Trophoblast cell (in vitro differentiated cells and primary cell): ENCODE data around the gene ZC3H7B.

ENCODE experiments used
- DNase-seq, 2 donors: peaks; one replicate each; pipeline ENCODE4 v3.0.0-alpha.2; 2016
- H2AFZ ChIP-seq: 2 replicates; pipeline ENCODE4 v1.6.1; 2013; ENCODE audit warnings: low read length, moderate library complexity, mild to moderate bottlenecking; ENCODE audit not compliant: insufficient read depth, poor library complexity
- H2AK5ac ChIP-seq: 2 replicates; pipeline ENCODE4 v1.6.1; 2013; ENCODE audit warnings: mild to moderate bottlenecking, low read length
- H2BK120ac ChIP-seq: 2 replicates; pipeline ENCODE4 v1.6.1; 2013; ENCODE audit warnings: low read length, mild to moderate bottlenecking, moderate library complexity; ENCODE audit not compliant: insufficient read depth, poor library complexity
- H2BK12ac ChIP-seq: 2 replicates; pipeline ENCODE4 v1.6.1; 2013; ENCODE audit warnings: mild to moderate bottlenecking, low read length, moderate library complexity
- H2BK5ac ChIP-seq: 2 replicates; pipeline ENCODE4 v1.6.1; 2013; ENCODE audit warnings: low read length, low read depth, moderate library complexity, mild to moderate bottlenecking; ENCODE audit not compliant: poor library complexity
- H3K14ac ChIP-seq: 2 replicates; pipeline ENCODE4 v1.6.1; 2013; ENCODE audit warnings: mild to moderate bottlenecking, low read length
- H3K18ac ChIP-seq: 2 replicates; pipeline ENCODE4 v1.6.1; 2013; ENCODE audit warnings: mild to moderate bottlenecking, low read length
- H3K23ac ChIP-seq: 2 replicates; pipeline ENCODE4 v1.6.1; 2013; ENCODE audit warnings: low read length
- H3K27ac ChIP-seq: 2 replicates; pipeline ENCODE4 v1.5.1; 2013; ENCODE audit warnings: low read depth, mild to moderate bottlenecking, inconsistent platforms, low read length, moderate library complexity
- H3K27me3 ChIP-seq: 2 replicates; pipeline ENCODE4 v1.6.1; 2013; ENCODE audit warnings: inconsistent platforms, mild to moderate bottlenecking, low read length, moderate library complexity; ENCODE audit not compliant: insufficient read depth
- H3K36me3 ChIP-seq, 2 experiments: 1 replicate in 1 of 2; 2 replicates in 1 of 2; pipeline ENCODE4 v1.6.1; 2013; ENCODE audit warnings: low read length in 2 of 2, mild to moderate bottlenecking in 2 of 2, moderate library complexity in 1 of 2; ENCODE audit not compliant: insufficient read depth in 2 of 2, control insufficient read depth in 1 of 2
- H3K4ac ChIP-seq: 2 replicates; pipeline ENCODE4 v1.6.1; 2013; ENCODE audit warnings: low read depth, mild to moderate bottlenecking, low read length, moderate library complexity
- H3K4me1 ChIP-seq, 2 experiments: 1 replicate in 1 of 2; 2 replicates in 1 of 2; pipeline ENCODE4 v1.6.1; 2013; ENCODE audit warnings: low read length in 2 of 2, mild to moderate bottlenecking in 2 of 2, moderate library complexity in 1 of 2; ENCODE audit not compliant: insufficient read depth in 2 of 2, control insufficient read depth in 1 of 2
- H3K4me2 ChIP-seq: 2 replicates; pipeline ENCODE4 v1.6.1; 2013; ENCODE audit warnings: inconsistent platforms, mild to moderate bottlenecking, low read length, moderate library complexity
- H3K4me3 ChIP-seq: 2 replicates; pipeline ENCODE4 v1.5.1; 2013; ENCODE audit warnings: mild to moderate bottlenecking, low read depth, low read length, inconsistent platforms
- H3K79me1 ChIP-seq: one replicate; pipeline ENCODE4 v1.6.1; 2013; ENCODE audit warnings: low read length
- H3K79me2 ChIP-seq: 2 replicates; pipeline ENCODE4 v1.6.1; 2013; ENCODE audit warnings: low read length, mild to moderate bottlenecking; ENCODE audit not compliant: control insufficient read depth, insufficient read depth, poor library complexity
- H3K9ac ChIP-seq: 2 replicates; pipeline ENCODE4 v1.6.1; 2013; ENCODE audit warnings: mild to moderate bottlenecking, low read length
- H3K9me3 ChIP-seq: 2 replicates; pipeline ENCODE4 v1.6.1; 2013; ENCODE audit warnings: low read depth, mild to moderate bottlenecking, control low read depth, inconsistent platforms, low read length; ENCODE audit not compliant: insufficient read depth
- H4K12ac ChIP-seq: 2 replicates; pipeline ENCODE4 v1.6.1; 2013; ENCODE audit warnings: low read depth, mild to moderate bottlenecking, low read length, moderate library complexity
- H4K8ac ChIP-seq: 2 replicates; pipeline ENCODE4 v1.6.1; 2013; ENCODE audit warnings: low read depth, mild to moderate bottlenecking, low read length, moderate library complexity
- H4K91ac ChIP-seq: one replicate; pipeline ENCODE4 v1.6.1; 2013; ENCODE audit warnings: low read depth, mild to moderate bottlenecking, low read length, moderate library complexity
- WGBS: extraction: QIAGEN DNeasy Blood & Tissue Kit; methylation state at CpG from one replicate; pipeline ENCODE4 v1.1.7; 2013; ENCODE audit warnings: missing lambda C conversion rate; ENCODE audit not compliant: insufficient read length, insufficient coverage; ENCODE audit errors: extremely low coverage; 5-methylcytosine and 5-hydroxymethylcytosine counted together

ZC3H7B gene

GRCh38 chr22:41362615-41363014, 61.3 kb downstream of the ZC3H7B start:
- Histone ChIP-seq H3K4me2 (no peak overlapping the region), H3K27me3 (no peaks in the 10 kb centered on the region), H3K27ac (no peak overlapping the region), H3K4ac (no peak overlapping the region), H2AK5ac (no peak overlapping the region), H3K79me1 (no peaks in the 10 kb centered on the region), H2BK5ac (no peak overlapping the region), H3K18ac (no peak overlapping the region), H3K36me3 (peaks cover 10 to 12% of the 10 kb centered on the region in 2 experiments), H3K9me3 (no peaks in the 10 kb centered on the region), H3K4me1 (peaks cover 5% of the 10 kb centered on the region in 2 experiments), H3K9ac (no peak overlapping the region), H3K79me2 (no peaks in the 10 kb centered on the region), H2BK120ac (no peak overlapping the region), H2BK12ac (no peak overlapping the region), H3K14ac (no peak overlapping the region), H3K4me3 (no peak overlapping the region), H4K12ac (no peak overlapping the region), H2AFZ (no peak overlapping the region), H3K23ac (no peak overlapping the region), H4K91ac (no peak overlapping the region), H4K8ac (no peak overlapping the region)
- no peak for DNase-seq
- WGBS: no CpG with 5 or more reads among the region's 5 CpGs

GRCh38 chr22:41364233-41364632, 62.9 kb downstream of the ZC3H7B start:
- Histone ChIP-seq H3K27ac (no peak overlapping the region), H3K14ac (no peak overlapping the region), H3K4me3 (no peak overlapping the region), H3K79me1 (no peaks in the 10 kb centered on the region), H3K18ac (no peak overlapping the region), H2BK5ac (no peak overlapping the region), H2BK12ac (no peak overlapping the region), H3K27me3 (no peaks in the 10 kb centered on the region), H2AFZ (no peak overlapping the region), H3K23ac (no peak overlapping the region), H3K79me2 (no peaks in the 10 kb centered on the region), H3K9ac (no peak overlapping the region), H3K36me3 (peaks cover 0 to 3% of the 10 kb centered on the region in 2 experiments), H2BK120ac (no peak overlapping the region), H2AK5ac (no peak overlapping the region), H3K4me2 (no peak overlapping the region), H3K9me3 (no peaks in the 10 kb centered on the region), H3K4ac (no peak overlapping the region), H4K12ac (no peak overlapping the region), H3K4me1 (peaks cover 5% of the 10 kb centered on the region in 2 experiments), H4K8ac (no peak overlapping the region), H4K91ac (no peak overlapping the region)
- DNase-seq: peak in 1 of 2 donors; percentile 29
- WGBS: no CpG with 5 or more reads among the region's 6 CpGs

GRCh38 chr22:41364955-41365354, 63.6 kb downstream of the ZC3H7B start:
- H3K9me3 ChIP-seq: no peaks in the 10 kb centered on the region
- WGBS: no CpG with 5 or more reads among the region's 8 CpGs
- H3K4me3 ChIP-seq: no peak overlapping the region
- peak; percentile 35 to 70 for DNase-seq
- no peak overlapping the region for H3K4ac ChIP-seq
- no peaks in the 10 kb centered on the region for H3K79me1 ChIP-seq
- no peak overlapping the region for H3K4me2 ChIP-seq
- H3K36me3 ChIP-seq: peaks cover 0 to 3% of the 10 kb centered on the region in 2 experiments
- H4K91ac ChIP-seq: no peak overlapping the region
- peaks cover 0 to 5% of the 10 kb centered on the region in 2 experiments for H3K4me1 ChIP-seq
- H3K18ac ChIP-seq: no peak overlapping the region
- H2BK5ac ChIP-seq: no peak overlapping the region
- no peak overlapping the region for H3K23ac ChIP-seq
- H4K12ac ChIP-seq: no peak overlapping the region
- no peak overlapping the region for H3K9ac ChIP-seq
- H2AFZ ChIP-seq: no peak overlapping the region
- no peak overlapping the region for H4K8ac ChIP-seq
- H3K79me2 ChIP-seq: no peaks in the 10 kb centered on the region
- H3K27ac ChIP-seq: no peak overlapping the region
- no peak overlapping the region for H2BK12ac ChIP-seq
- H3K14ac ChIP-seq: no peak overlapping the region
- no peak overlapping the region for H2AK5ac ChIP-seq
- no peak overlapping the region for H2BK120ac ChIP-seq
- H3K27me3 ChIP-seq: no peaks in the 10 kb centered on the region

- Histone ChIP-seq H3K27me3 (no peaks in the 10 kb centered on the region), H3K23ac (no peak overlapping the region), H2BK12ac (no peak overlapping the region), H3K79me2 (no peaks in the 10 kb centered on the region), H3K4me2 (no peak overlapping the region), H3K4me3 (no peak overlapping the region), H4K8ac (no peak overlapping the region), H3K4ac (no peak overlapping the region), H3K14ac (no peak overlapping the region), H3K27ac (no peak overlapping the region), H3K4me1 (peaks cover 0 to under 1% of the 10 kb centered on the region in 2 experiments), H3K36me3 (peaks cover 0 to 3% of the 10 kb centered on the region in 2 experiments), H2AFZ (no peak overlapping the region), H3K79me1 (no peaks in the 10 kb centered on the region), H2BK120ac (no peak overlapping the region), H3K9ac (no peak overlapping the region), H4K12ac (no peak overlapping the region), H3K18ac (no peak overlapping the region), H2BK5ac (no peak overlapping the region), H2AK5ac (no peak overlapping the region), H4K91ac (no peak overlapping the region), H3K9me3 (no peaks in the 10 kb centered on the region)
- no peak for DNase-seq
- no CpG with 5 or more reads among the region's 5 CpGs for WGBS
Observed at GRCh38 chr22:41365425-41365824, 64.1 kb downstream of the ZC3H7B start.
